Measurements from ENCODE around the gene SOX15. TPM values are rescaled to one million over a fixed set of nuclear protein-coding genes. Genes with fewer than 3 reads are reported as not detected.

SOX15 gene
- total RNA-seq, 4 donors from 2014 or later: 68.0 to 140 (median 102) TPM

DNA sequence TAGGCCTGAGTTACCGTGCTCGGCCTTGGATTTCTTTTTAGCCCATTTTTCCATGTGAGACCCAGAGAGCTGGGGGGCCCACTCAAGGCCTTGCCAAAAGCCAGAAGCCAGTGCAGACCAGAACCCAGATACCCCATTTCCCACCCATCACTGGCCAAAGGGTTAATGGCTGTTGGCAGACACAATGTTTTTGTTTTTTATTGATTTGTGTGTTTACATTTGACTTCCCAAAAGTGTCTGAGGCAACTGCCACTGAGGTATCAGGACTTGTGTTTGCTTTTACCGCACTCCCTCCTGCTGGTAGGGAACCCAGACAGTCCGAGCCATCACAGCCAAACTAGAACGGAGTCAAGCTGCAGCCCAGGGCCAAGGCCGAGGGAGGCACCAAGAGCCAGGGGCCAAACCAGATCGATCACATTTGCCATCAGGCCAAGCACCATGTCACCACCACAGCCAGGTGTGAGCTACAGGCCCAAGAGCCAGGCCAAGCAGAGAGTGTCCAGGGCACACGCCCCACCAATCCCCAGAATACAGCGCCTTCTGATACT lies 48.7 kb downstream of the SOX15 start:
- DNase-seq (ENCODE audit: low spot score in 2 of 2): no peak
- no peaks in the 10 kb centered on the region for H3K4me1 ChIP-seq
- no peaks in the 10 kb centered on the region for H3K9me3 ChIP-seq
- no peak for TF ChIP-seq POLR2AphosphoS5 (IDR thresholded peaks at IDR 0.05)
- no peak for TF ChIP-seq POLR2A (IDR thresholded peaks at IDR 0.05)
- TF ChIP-seq, protein P1, sequence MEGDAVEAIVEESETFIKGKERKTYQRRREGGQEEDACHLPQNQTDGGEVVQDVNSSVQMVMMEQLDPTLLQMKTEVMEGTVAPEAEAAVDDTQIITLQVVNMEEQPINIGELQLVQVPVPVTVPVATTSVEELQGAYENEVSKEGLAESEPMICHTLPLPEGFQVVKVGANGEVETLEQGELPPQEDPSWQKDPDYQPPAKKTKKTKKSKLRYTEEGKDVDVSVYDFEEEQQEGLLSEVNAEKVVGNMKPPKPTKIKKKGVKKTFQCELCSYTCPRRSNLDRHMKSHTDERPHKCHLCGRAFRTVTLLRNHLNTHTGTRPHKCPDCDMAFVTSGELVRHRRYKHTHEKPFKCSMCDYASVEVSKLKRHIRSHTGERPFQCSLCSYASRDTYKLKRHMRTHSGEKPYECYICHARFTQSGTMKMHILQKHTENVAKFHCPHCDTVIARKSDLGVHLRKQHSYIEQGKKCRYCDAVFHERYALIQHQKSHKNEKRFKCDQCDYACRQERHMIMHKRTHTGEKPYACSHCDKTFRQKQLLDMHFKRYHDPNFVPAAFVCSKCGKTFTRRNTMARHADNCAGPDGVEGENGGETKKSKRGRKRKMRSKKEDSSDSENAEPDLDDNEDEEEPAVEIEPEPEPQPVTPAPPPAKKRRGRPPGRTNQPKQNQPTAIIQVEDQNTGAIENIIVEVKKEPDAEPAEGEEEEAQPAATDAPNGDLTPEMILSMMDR (IDR thresholded peaks at IDR 0.05): no peak
- TF ChIP-seq EP300 (IDR thresholded peaks at IDR 0.05): no peak
- H3K27ac ChIP-seq: no peak overlapping the region
- H3K27me3 ChIP-seq: no peaks in the 10 kb centered on the region
- WGBS: 94% methylated on average over 9 of the region's 9 CpGs
- H3K4me3 ChIP-seq: no peak overlapping the region
- H3K36me3 ChIP-seq: no peaks in the 10 kb centered on the region

DNA sequence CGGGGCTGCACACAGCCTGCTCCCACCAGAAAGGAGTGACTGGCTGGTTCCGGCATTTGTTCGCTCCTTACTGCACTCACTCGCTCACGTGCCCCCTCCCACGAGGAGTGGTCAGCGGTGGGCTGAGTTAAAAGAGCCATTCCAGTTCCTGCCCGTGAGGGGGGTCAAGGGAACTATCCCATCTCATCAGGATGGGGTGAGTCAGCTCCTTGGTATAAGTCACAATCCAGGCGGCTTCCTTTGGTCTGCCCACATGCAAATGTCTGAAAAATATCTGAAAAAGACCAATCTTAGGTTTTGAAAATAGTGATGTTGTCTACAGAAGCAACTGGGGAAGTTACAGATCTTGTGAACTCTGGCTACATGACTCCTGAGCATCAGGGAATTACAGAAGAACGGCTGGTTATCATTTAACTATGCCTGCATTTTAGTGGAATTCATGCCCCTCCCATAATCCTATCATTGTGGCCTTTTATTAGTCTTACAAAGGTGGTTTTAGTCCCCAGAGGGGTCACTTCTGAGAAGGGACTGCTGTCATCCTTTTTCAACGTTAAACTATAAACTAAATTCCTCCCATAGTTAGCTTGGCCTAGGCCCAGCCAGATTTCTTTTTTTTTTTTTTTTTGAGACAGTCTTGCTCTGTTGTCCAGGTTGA lies 50.9 kb downstream of the SOX15 start:
- Histone ChIP-seq H3K36me3 (no peaks in the 10 kb centered on the region), H3K27me3 (no peaks in the 10 kb centered on the region), H3K9me3 (no peaks in the 10 kb centered on the region), H3K4me3 (no peak overlapping the region), H3K4me1 (no peaks in the 10 kb centered on the region), H3K27ac (no peak overlapping the region)
- no peak for DNase-seq (ENCODE audit: low spot score in 2 of 2)
- TF ChIP-seq POLR2A (IDR thresholded peaks at IDR 0.05) (no peak), EP300 (IDR thresholded peaks at IDR 0.05) (no peak), POLR2AphosphoS5 (IDR thresholded peaks at IDR 0.05) (no peak)
- TF ChIP-seq, protein P1 (IDR thresholded peaks at IDR 0.05): no peak
- 69% methylated on average over 8 of the region's 11 CpGs for WGBS

Other genes starting within 250 kb of the SOX15 start
- gene KCTD11, start 237.9 kb downstream of the SOX15 start, total RNA-seq: 10 to 100 TPM in 3 of 4 donors, 1 to 10 TPM in 1; 9.1 to 50.1 (median 32.4) TPM
- under 1 TPM in 1 of 4 donors, not detected in 3; 0.44 TPM for gene TMEM95, start 234.9 kb downstream of the SOX15 start, total RNA-seq
- 10 to 100 TPM; 15.3 to 42.9 (median 20.7) TPM for gene TNK1, start 209.0 kb downstream of the SOX15 start, total RNA-seq
- gene PLSCR3, start 195.6 kb downstream of the SOX15 start, total RNA-seq: 10 to 100 TPM; 21.6 to 55.3 (median 40.7) TPM
- gene TMEM256, start 186.0 kb downstream of the SOX15 start, total RNA-seq: 100 to 1,000 TPM in 2 of 4 donors, 10 to 100 TPM in 2; 53.5 to 128 (median 89.6) TPM
- gene NLGN2, start 182.2 kb downstream of the SOX15 start, total RNA-seq: 10 to 100 TPM in 1 of 4 donors, 1 to 10 TPM in 3; 5.9 to 17.9 (median 8.1) TPM
- not detected for gene SPEM1, start 169.8 kb downstream of the SOX15 start, total RNA-seq
- gene SPEM2, start 164.5 kb downstream of the SOX15 start, total RNA-seq: not detected
- gene SPEM3, start 161.2 kb downstream of the SOX15 start, total RNA-seq: not detected
- 10 to 100 TPM; 18.7 to 24.5 (median 19.5) TPM for gene TMEM102, start 154.7 kb downstream of the SOX15 start, total RNA-seq
- 10 to 100 TPM; 10.3 to 28.5 (median 12.5) TPM for gene FGF11, start 150.6 kb downstream of the SOX15 start, total RNA-seq
- gene CHRNB1, start 145.0 kb downstream of the SOX15 start, total RNA-seq: 10 to 100 TPM in 2 of 4 donors, 1 to 10 TPM in 2; 7.3 to 11.3 (median 9.7) TPM
- 10 to 100 TPM; 36.1 to 65.7 (median 45.3) TPM for gene ZBTB4, start 110.5 kb downstream of the SOX15 start, total RNA-seq
- gene SLC35G6, start 108.6 kb downstream of the SOX15 start, total RNA-seq: not detected
- 100 to 1,000 TPM; 104 to 194 (median 140) TPM for gene POLR2A, start 105.7 kb downstream of the SOX15 start, total RNA-seq
- 10 to 100 TPM; 12.7 to 28.4 (median 18.0) TPM for gene TNFSF12, start 41.0 kb downstream of the SOX15 start, total RNA-seq
- gene TNFSF13, start 31.3 kb downstream of the SOX15 start, total RNA-seq: 10 to 100 TPM in 3 of 4 donors, 1 to 10 TPM in 1; 9.6 to 26.6 (median 15.5) TPM
- 10 to 100 TPM; 40.2 to 53.5 (median 51.6) TPM for gene SENP3, start 28.2 kb downstream of the SOX15 start, total RNA-seq
- gene CD68, start 10.5 kb downstream of the SOX15 start, total RNA-seq: 10 to 100 TPM in 1 of 4 donors, 1 to 10 TPM in 3; 5.0 to 13.2 (median 9.6) TPM
- gene MPDU1, start 6.2 kb downstream of the SOX15 start, total RNA-seq: 100 to 1,000 TPM in 1 of 4 donors, 10 to 100 TPM in 3; 54.3 to 104 (median 86.3) TPM
- gene FXR2, start 24.8 kb upstream of the SOX15 start, total RNA-seq: 10 to 100 TPM; 21.0 to 25.6 (median 22.5) TPM
- gene SAT2, start 37.7 kb upstream of the SOX15 start, total RNA-seq: 10 to 100 TPM; 28.7 to 58.8 (median 39.9) TPM
- gene SHBG, start 40.0 kb upstream of the SOX15 start, total RNA-seq: not detected
- gene ATP1B2, start 60.8 kb upstream of the SOX15 start, total RNA-seq: 1 to 10 TPM in 1 of 4 donors, under 1 TPM in 3; 0.49 to 4.2 (median 0.74) TPM
- 10 to 100 TPM; 37.2 to 77.2 (median 65.2) TPM for gene TP53, start 97.4 kb upstream of the SOX15 start, total RNA-seq
- 1 to 10 TPM; 3.9 to 7.6 (median 5.5) TPM for gene WRAP53, start 98.4 kb upstream of the SOX15 start, total RNA-seq
- gene EFNB3, start 115.1 kb upstream of the SOX15 start, total RNA-seq: 1 to 10 TPM; 6.2 to 9.2 (median 9.0) TPM
- under 1 TPM in 2 of 4 donors, not detected in 2; 0.08 to 0.19 TPM for gene DNAH2, start 127.7 kb upstream of the SOX15 start, total RNA-seq
- gene KDM6B, start 244.1 kb upstream of the SOX15 start, total RNA-seq: 10 to 100 TPM; 21.4 to 31.0 (median 26.7) TPM

Data from suprapubic skin (tissue), 4 donors.